ENCODE measurements around the gene MST1. TPM values are rescaled to one million over a fixed set of nuclear protein-coding genes. Genes with fewer than 3 reads are reported as not detected.

MST1 gene
- total RNA-seq, 4 donors from 2014 or later, result 11.7 to 23.7 (median 17.0) TPM

- H3K4me1 ChIP-seq, result peaks cover 0 to 21% (median 13%) of the 10 kb centered on the region in 4 donors
- H3K9me3 ChIP-seq, result peaks cover 0 to 5% (median 0%) of the 10 kb centered on the region in 4 donors
- peaks cover 5 to 54% (median 25%) of the 10 kb centered on the region in 3 donors for H3K36me3 ChIP-seq
- no peak overlapping the region for H3K27ac ChIP-seq
- no peak overlapping the region for H3K4me3 ChIP-seq
- TF ChIP-seq CTCF (IDR thresholded peaks at IDR 0.05) (no peak), POLR2A (IDR thresholded peaks at IDR 0.05) (no peak), EP300 (IDR thresholded peaks at IDR 0.05) (no peak)
- no peak for DNase-seq (ENCODE audit: low spot score in 2 of 2)
- WGBS, 2 donors, result 90 to 92% methylated on average over 10 to 11 of the region's 11 CpGs
- H3K27me3 ChIP-seq, result no peaks in the 10 kb centered on the region
Observed at GRCh38 chr3:49675912-49676311, 13.4 kb downstream of the MST1 start.

GRCh38 chr3:49674497-49674983, 14.7 kb downstream of the MST1 start:
- H3K27ac ChIP-seq, result peak overlapping the region; percentile 63 to 95 (median 92)
- peaks cover 0 to 21% (median 13%) of the 10 kb centered on the region in 4 donors for H3K4me1 ChIP-seq
- no peaks in the 10 kb centered on the region for H3K27me3 ChIP-seq
- peaks cover 5 to 40% (median 18%) of the 10 kb centered on the region in 3 donors for H3K36me3 ChIP-seq
- peaks cover 0 to 5% (median 0%) of the 10 kb centered on the region in 4 donors for H3K9me3 ChIP-seq
- H3K4me3 ChIP-seq, result peak overlapping the region; percentile 79 to 100 (median 87)
- 6 to 17% methylated on average over 15 to 34 of the region's 34 CpGs for whole genome bisulfite sequencing, 2 donors
- TF ChIP-seq CTCF (IDR thresholded peaks at IDR 0.05) (no peak), POLR2A (IDR thresholded peaks at IDR 0.05) (no peak), EP300 (IDR thresholded peaks at IDR 0.05) (no peak)
- DNase-seq (ENCODE audit: low spot score in 2 of 2), result no peak

GRCh38 chr3:49673715-49674496, 15.4 kb downstream of the MST1 start, which contains the start of gene APEH:
APEH (plus strand) TSS chr3:49674351; CDS start chr3:49674402, 51 bp downstream.
- H3K4me1 ChIP-seq, result peaks cover 0 to 21% (median 13%) of the 10 kb centered on the region in 4 donors
- peaks cover 0 to 5% (median 0%) of the 10 kb centered on the region in 4 donors for H3K9me3 ChIP-seq
- peak; percentile 46 to 79 for TF ChIP-seq EP300 (IDR thresholded peaks at IDR 0.05)
- peak in 1 of 5 experiments; percentile 13 for TF ChIP-seq CTCF (IDR thresholded peaks at IDR 0.05)
- TF ChIP-seq POLR2A (IDR thresholded peaks at IDR 0.05), result peak in 1 of 2 donors; percentile 62
- peak; percentile 87 to 91 for DNase-seq (ENCODE audit: low spot score in 2 of 2)
- peaks cover under 1 to 34% (median 11%) of the 10 kb centered on the region in 3 donors for H3K36me3 ChIP-seq
- peak within 1 kb of the TSS; percentile 79 to 100 (median 87) for H3K4me3 ChIP-seq
- H3K27ac ChIP-seq, result peak within 1 kb of the TSS; percentile 63 to 95 (median 92)
- H3K27me3 ChIP-seq, result no peaks in the 10 kb centered on the region
- WGBS, 2 donors, result 0 to 1% methylated on average over 65 to 70 of the region's 71 CpGs

GRCh38 chr3:49673121-49673714, 16.1 kb downstream of the MST1 start:
- Histone ChIP-seq H3K27ac (peak overlapping the region; percentile 63 to 95 (median 92)), H3K9me3 (peaks cover 0 to 5% (median 0%) of the 10 kb centered on the region in 4 donors), H3K27me3 (no peaks in the 10 kb centered on the region), H3K36me3 (peaks cover 0 to 27% (median 8%) of the 10 kb centered on the region in 3 donors), H3K4me3 (peak overlapping the region; percentile 79 to 100 (median 87)), H3K4me1 (peaks cover 0 to 26% (median 13%) of the 10 kb centered on the region in 4 donors)
- no peak for TF ChIP-seq POLR2A (IDR thresholded peaks at IDR 0.05)
- no peak for TF ChIP-seq CTCF (IDR thresholded peaks at IDR 0.05)
- no peak for TF ChIP-seq EP300 (IDR thresholded peaks at IDR 0.05)
- WGBS, 2 donors, result 25 to 27% methylated on average over 15 of the region's 17 CpGs
- no peak for DNase-seq (ENCODE audit: low spot score in 2 of 2)
